Measurements from ENCODE around the gene MACROD2. TPM values are rescaled to one million over a fixed set of nuclear protein-coding genes. Genes with fewer than 3 reads are reported as not detected.

The MACROD2 gene
- polyA plus RNA-seq, 1 donor (not counting 4 experiments of a cell fraction or from before 2014, with no cell fraction given) = 0.71 TPM

DNA sequence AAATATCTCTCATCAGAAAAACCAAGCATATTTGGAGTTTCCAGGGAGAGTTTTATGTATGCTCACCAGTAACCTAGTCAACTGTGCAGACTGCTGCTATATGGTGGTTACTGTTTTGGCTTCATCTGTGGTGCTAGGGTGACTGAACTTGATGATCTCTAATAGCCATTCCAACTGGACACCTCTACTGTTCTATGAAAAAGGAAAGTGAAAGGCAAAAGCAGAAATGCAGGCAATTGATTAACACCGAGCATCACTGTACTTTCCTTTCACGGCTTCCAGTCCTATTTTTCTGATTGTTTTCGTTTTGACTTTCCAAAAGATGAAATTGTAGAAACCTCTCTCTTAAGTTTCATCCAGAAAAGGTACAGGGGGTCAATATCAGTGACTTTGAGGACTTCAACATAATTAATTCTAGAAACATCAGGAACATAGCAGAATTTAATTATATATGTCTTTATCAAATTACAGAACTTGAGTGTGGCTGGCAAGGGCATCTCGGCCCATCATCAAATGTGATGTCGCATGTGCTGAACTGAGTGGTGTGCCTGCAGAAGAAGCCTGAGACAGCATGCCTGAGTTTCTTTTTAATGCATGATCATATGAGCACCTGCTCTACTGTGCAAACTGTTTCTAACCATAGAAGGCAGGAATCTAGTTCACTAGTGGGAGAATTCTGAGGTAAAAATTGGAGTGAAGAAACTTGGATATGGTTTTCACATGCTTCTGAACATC is 806.4 kb downstream of the MACROD2 start:
- Histone ChIP-seq H4K20me1 (ENCODE audit: control insufficient read depth, extremely low read depth, insufficient read depth, low read length) (no peaks in the 10 kb centered on the region), H3K9me3 (ENCODE audit: control insufficient read depth, low read depth, low read length) (no peaks in the 10 kb centered on the region), H3K4me3 (ENCODE audit: control insufficient read depth in 2 of 3, extremely low read depth in 1 of 3, insufficient read depth in 2 of 3, low read depth in 1 of 3, low read length in 3 of 3) (no peak overlapping the region), H3K79me2 (ENCODE audit: control insufficient read depth, insufficient read depth, low read length) (no peaks in the 10 kb centered on the region), H3K27me3 (ENCODE audit: control insufficient read depth, extremely low read depth, insufficient read depth, low read length) (no peaks in the 10 kb centered on the region), H3K9me1 (ENCODE audit: control insufficient read depth, extremely low read depth, insufficient read depth, low read length) (no peaks in the 10 kb centered on the region), H3K36me3 (ENCODE audit: control insufficient read depth in 2 of 2, extremely low read depth in 1 of 2, insufficient read depth in 2 of 2, low read length in 2 of 2) (no peaks in the 10 kb centered on the region), H2AFZ (ENCODE audit: control insufficient read depth, low read length) (no peak overlapping the region), H3K4me1 (ENCODE audit: control insufficient read depth, extremely low read depth, insufficient read depth, low read length) (no peaks in the 10 kb centered on the region), H3K4me2 (ENCODE audit: control insufficient read depth, extremely low read depth, insufficient read depth, low read depth, low read length) (no peak overlapping the region), H3K9ac (ENCODE audit: control insufficient read depth, extremely low read depth, insufficient read depth, low read length) (no peak overlapping the region), H3K27ac (ENCODE audit: control insufficient read depth, insufficient read depth, low read length) (no peak overlapping the region)
- TF ChIP-seq, protein P1, sequence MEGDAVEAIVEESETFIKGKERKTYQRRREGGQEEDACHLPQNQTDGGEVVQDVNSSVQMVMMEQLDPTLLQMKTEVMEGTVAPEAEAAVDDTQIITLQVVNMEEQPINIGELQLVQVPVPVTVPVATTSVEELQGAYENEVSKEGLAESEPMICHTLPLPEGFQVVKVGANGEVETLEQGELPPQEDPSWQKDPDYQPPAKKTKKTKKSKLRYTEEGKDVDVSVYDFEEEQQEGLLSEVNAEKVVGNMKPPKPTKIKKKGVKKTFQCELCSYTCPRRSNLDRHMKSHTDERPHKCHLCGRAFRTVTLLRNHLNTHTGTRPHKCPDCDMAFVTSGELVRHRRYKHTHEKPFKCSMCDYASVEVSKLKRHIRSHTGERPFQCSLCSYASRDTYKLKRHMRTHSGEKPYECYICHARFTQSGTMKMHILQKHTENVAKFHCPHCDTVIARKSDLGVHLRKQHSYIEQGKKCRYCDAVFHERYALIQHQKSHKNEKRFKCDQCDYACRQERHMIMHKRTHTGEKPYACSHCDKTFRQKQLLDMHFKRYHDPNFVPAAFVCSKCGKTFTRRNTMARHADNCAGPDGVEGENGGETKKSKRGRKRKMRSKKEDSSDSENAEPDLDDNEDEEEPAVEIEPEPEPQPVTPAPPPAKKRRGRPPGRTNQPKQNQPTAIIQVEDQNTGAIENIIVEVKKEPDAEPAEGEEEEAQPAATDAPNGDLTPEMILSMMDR (optimal IDR thresholded peaks at IDR 0.05 in 1 of 3, IDR thresholded peaks at IDR 0.05 in 1 of 3, conservative IDR thresholded peaks at IDR 0.05 in 1 of 3; ENCODE audit: extremely low read depth in 1 of 3, insufficient read depth in 2 of 3, low read length in 3 of 3) = no peak
- TF ChIP-seq EZH2 (IDR thresholded peaks at IDR 0.05; ENCODE audit: low read length) = no peak
- no peak for DNase-seq (ENCODE audit: low read depth, low spot score)
- dilution Hi-C loops (cut with MboI; ENCODE audit: extremely low pct_ligation_motif_present, low sequenced_read_pairs) = no loop called here
- no peak for FAIRE-seq

GRCh38 chr20:14807224-14807623 is 811.9 kb downstream of the MACROD2 start:
- no peak for FAIRE-seq
- H3K9ac ChIP-seq (ENCODE audit: control insufficient read depth, extremely low read depth, insufficient read depth, low read length) = no peak overlapping the region
- H3K4me3 ChIP-seq (ENCODE audit: control insufficient read depth in 2 of 3, extremely low read depth in 1 of 3, insufficient read depth in 2 of 3, low read depth in 1 of 3, low read length in 3 of 3) = no peak overlapping the region
- H2AFZ ChIP-seq (ENCODE audit: control insufficient read depth, low read length) = no peak overlapping the region
- no peaks in the 10 kb centered on the region for H3K9me1 ChIP-seq (ENCODE audit: control insufficient read depth, extremely low read depth, insufficient read depth, low read length)
- no peak for DNase-seq (ENCODE audit: low read depth, low spot score)
- dilution Hi-C loops (cut with MboI; ENCODE audit: extremely low pct_ligation_motif_present, low sequenced_read_pairs) = no loop called here
- TF ChIP-seq, protein P1 (optimal IDR thresholded peaks at IDR 0.05 in 1 of 3, IDR thresholded peaks at IDR 0.05 in 1 of 3, conservative IDR thresholded peaks at IDR 0.05 in 1 of 3; ENCODE audit: extremely low read depth in 1 of 3, insufficient read depth in 2 of 3, low read length in 3 of 3) = no peak
- no peak for TF ChIP-seq EZH2 (IDR thresholded peaks at IDR 0.05; ENCODE audit: low read length)
- no peaks in the 10 kb centered on the region for H3K36me3 ChIP-seq (ENCODE audit: control insufficient read depth in 2 of 2, extremely low read depth in 1 of 2, insufficient read depth in 2 of 2, low read length in 2 of 2)
- no peaks in the 10 kb centered on the region for H3K79me2 ChIP-seq (ENCODE audit: control insufficient read depth, insufficient read depth, low read length)
- H3K9me3 ChIP-seq (ENCODE audit: control insufficient read depth, low read depth, low read length) = no peaks in the 10 kb centered on the region
- no peaks in the 10 kb centered on the region for H4K20me1 ChIP-seq (ENCODE audit: control insufficient read depth, extremely low read depth, insufficient read depth, low read length)
- H3K27me3 ChIP-seq (ENCODE audit: control insufficient read depth, extremely low read depth, insufficient read depth, low read length) = no peaks in the 10 kb centered on the region
- no peak overlapping the region for H3K27ac ChIP-seq (ENCODE audit: control insufficient read depth, insufficient read depth, low read length)
- no peak overlapping the region for H3K4me2 ChIP-seq (ENCODE audit: control insufficient read depth, extremely low read depth, insufficient read depth, low read depth, low read length)
- no peaks in the 10 kb centered on the region for H3K4me1 ChIP-seq (ENCODE audit: control insufficient read depth, extremely low read depth, insufficient read depth, low read length)
